Activated naive CD4-positive, alpha-beta T cell treated with anti-CD3 and anti-CD28 coated beads for 36 hours (primary cell): ENCODE measurements around the gene IFIT3. TPM values are rescaled to one million over a fixed set of nuclear protein-coding genes. Genes with fewer than 3 reads are reported as not detected.

Experiments used
- CTCF ChIA-PET: fragments of 350-600 bp; sonication (Branson Sonifier 250); formaldehyde crosslinking; loops from one replicate; lab custom pipeline; 2021; ENCODE audit warnings: antibody characterized with exemption; lab: Charles Lee
- DNase-seq: peaks from one replicate; pipeline ENCODE4 v3.0.0-alpha.2; 2020
- H3K27ac Mint-ChIP-seq: one replicate; pipeline ENCODE4 v1.8.0; 2021; ENCODE audit warnings: mild to moderate bottlenecking, mixed read lengths
- H3K27me3 Mint-ChIP-seq: one replicate; pipeline ENCODE4 v1.8.0; 2021; ENCODE audit warnings: low read depth, mixed read lengths
- H3K36me3 Mint-ChIP-seq: one replicate; pipeline ENCODE4 v1.8.0; 2021; ENCODE audit warnings: low read depth, mixed read lengths
- H3K4me1 Mint-ChIP-seq: one replicate; pipeline ENCODE4 v1.8.0; 2021; ENCODE audit warnings: low read depth, mixed read lengths
- H3K4me3 Mint-ChIP-seq: one replicate; pipeline ENCODE4 v1.8.0; 2021; ENCODE audit warnings: mild to moderate bottlenecking, moderate library complexity, mixed read lengths
- H3K9me3 Mint-ChIP-seq: one replicate; pipeline ENCODE4 v1.8.0; 2021; ENCODE audit warnings: mixed read lengths
- intact Hi-C: fragments of 100-400 bp; cut with micrococcal nuclease; formaldehyde crosslinking; loops from one replicate; pipeline ENCODE4 v1.15.1; 2023
- total RNA-seq, 2 experiments: library from RNA; stranded (reverse); gene quantifications; one replicate each; pipeline ENCODE4 v1.2.3, GENCODE V29; 2021

The IFIT3 gene
- total RNA-seq, 2 experiments from 2014 or later = 13.9 to 14.4 TPM

DNA sequence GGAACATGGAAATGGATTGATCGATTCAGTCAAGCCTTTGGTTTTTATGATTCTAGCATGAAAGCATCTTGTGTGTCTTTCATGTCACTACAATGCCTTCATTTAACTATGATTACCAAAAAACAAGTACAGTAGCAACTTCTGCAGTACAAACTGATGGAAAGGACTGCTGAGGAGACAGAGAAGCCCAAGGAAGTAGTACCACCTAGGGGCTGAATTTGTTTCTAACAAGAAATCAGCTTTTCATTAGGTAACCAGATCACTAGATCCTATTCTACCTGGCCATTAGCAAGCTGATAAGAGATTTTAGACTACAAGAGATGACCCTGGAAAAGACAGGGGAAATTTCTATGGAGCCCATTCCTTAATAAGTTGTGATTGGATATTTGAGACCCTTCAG is 61.5 kb downstream of the IFIT3 start:
- Mint-ChIP-seq H3K9me3 (no peaks in the 10 kb centered on the region), H3K27me3 (no peaks in the 10 kb centered on the region), H3K4me3 (no peak overlapping the region), H3K27ac (no peak overlapping the region), H3K4me1 (peaks cover 19% of the 10 kb centered on the region), H3K36me3 (no peaks in the 10 kb centered on the region)
- intact Hi-C loops = loop anchor here (1.0 kb wide), 1 partner anchor 172 kb away; no protein-coding TSS in a partner anchor
- CTCF ChIA-PET = interaction anchor here (0.6 to 1.5 kb wide), 9 partner anchors 11 to 305 kb away, joined by 3 to 9 read pairs (median 3); partner anchors contain the start of genes IFIT5 and LIPA
- no peak for DNase-seq

Other genes starting within 250 kb of the IFIT3 start
- gene CH25H, start 120.7 kb upstream of the IFIT3 start, total RNA-seq = under 1 TPM; 0.12 to 0.22 TPM
- gene LIPA, start 76.2 kb upstream of the IFIT3 start, total RNA-seq = 10 to 100 TPM; 16.1 to 17.2 TPM
- gene IFIT2, start 26.0 kb upstream of the IFIT3 start, total RNA-seq = 10 to 100 TPM; 35.7 to 39.4 TPM
- not detected for gene IFIT1B, start 50.1 kb downstream of the IFIT3 start, total RNA-seq
- 1 to 10 TPM; 5.9 to 6.0 TPM for gene IFIT1, start 64.6 kb downstream of the IFIT3 start, total RNA-seq
- gene IFIT5, start 86.6 kb downstream of the IFIT3 start, total RNA-seq = 1 to 10 TPM; 7.0 to 7.2 TPM
- not detected for gene SLC16A12, start 207.6 kb downstream of the IFIT3 start, total RNA-seq